Hippocampal formation (tissue), 2 donors: ENCODE results near the gene SETD2.

Experiments
- DNase-seq, 2 donors: peaks; one replicate each; lab custom pipeline; 2025; lab: John Stamatoyannopoulos, UW

Gene SETD2

GRCh38 chr3:46998852-46999515, 164.9 kb downstream of the SETD2 start:
- no peak for DNase-seq

- DNase-seq, result peak in 1 of 2 donors; percentile 34
These were observed 165.6 kb downstream of the SETD2 start for GRCh38 chr3:46998121-46998851.

GRCh38 chr3:46997453-46998091, 166.3 kb downstream of the SETD2 start:
- no peak for DNase-seq

GRCh38 chr3:46996689-46997452, 167.0 kb downstream of the SETD2 start:
- DNase-seq, result no peak

GRCh38 chr3:46995901-46996562, 167.9 kb downstream of the SETD2 start:
- DNase-seq, result no peak

- no peak for DNase-seq
These were observed 168.8 kb downstream of the SETD2 start for GRCh38 chr3:46994801-46995731.

- DNase-seq, result no peak
These were observed 169.9 kb downstream of the SETD2 start for GRCh38 chr3:46993986-46994385.

- no peak for DNase-seq
These were observed 170.6 kb downstream of the SETD2 start for GRCh38 chr3:46993292-46993691.

- no peak for DNase-seq
These were observed 171.7 kb downstream of the SETD2 start for GRCh38 chr3:46992231-46992630.

GRCh38 chr3:46991406-46992165, 172.3 kb downstream of the SETD2 start:
- no peak for DNase-seq

GRCh38 chr3:46990573-46991374, 173.1 kb downstream of the SETD2 start:
- DNase-seq, result no peak

- no peak for DNase-seq
These were observed 174.6 kb downstream of the SETD2 start for GRCh38 chr3:46989146-46989810.

GRCh38 chr3:46988616-46989015, 175.3 kb downstream of the SETD2 start:
- DNase-seq, result no peak

GRCh38 chr3:46987743-46988401, 176.0 kb downstream of the SETD2 start:
- no peak for DNase-seq

GRCh38 chr3:46987319-46987742, 176.6 kb downstream of the SETD2 start:
- DNase-seq, result no peak

GRCh38 chr3:46986782-46987310, 177.1 kb downstream of the SETD2 start:
- no peak for DNase-seq

- DNase-seq, result no peak
These were observed 177.7 kb downstream of the SETD2 start for GRCh38 chr3:46986055-46986730.
